Measurements from ENCODE around the gene GNPDA1.
"Not testable (repeated sequence)": the region's sequence is repeated elsewhere in the genome, so short reads cannot be mapped to it uniquely, and the experiment has no call there.

GNPDA1 gene

GRCh38 chr5:142012792-142013388 is at the start of gene GNPDA1:
Gene GNPDA1, minus strand, starts transcription at chr5:142013027. Its CDS starts 992 bp downstream, at chr5:142012035.
- peak; percentile 23 for DNase-seq

GRCh38 chr5:142059304-142059940 is 46.6 kb upstream of the GNPDA1 start:
- DNase-seq: no peak

GRCh38 chr5:142057697-142058056 is 44.9 kb upstream of the GNPDA1 start:
- DNase-seq: no peak

- DNase-seq: no peak
Observed at GRCh38 chr5:142056816-142057696, 44.2 kb upstream of the GNPDA1 start.

- DNase-seq: no peak
Observed at GRCh38 chr5:142055301-142055700, 42.5 kb upstream of the GNPDA1 start.

GRCh38 chr5:142053426-142054151 is 40.8 kb upstream of the GNPDA1 start:
- no peak for DNase-seq

GRCh38 chr5:142052026-142052425 is 39.2 kb upstream of the GNPDA1 start:
- DNase-seq: not testable (repeated sequence)

- DNase-seq: no peak
Observed at GRCh38 chr5:142048272-142048671, 35.4 kb upstream of the GNPDA1 start.

GRCh38 chr5:142046191-142046590 is 33.4 kb upstream of the GNPDA1 start:
- no peak for DNase-seq

- not testable (repeated sequence) for DNase-seq
Observed at GRCh38 chr5:142040881-142041280, 28.1 kb upstream of the GNPDA1 start.

- DNase-seq: no peak
Observed at GRCh38 chr5:142040285-142040684, 27.5 kb upstream of the GNPDA1 start.

GRCh38 chr5:142038735-142039134 is 25.9 kb upstream of the GNPDA1 start:
- DNase-seq: no peak

GRCh38 chr5:142037599-142037998 is 24.8 kb upstream of the GNPDA1 start:
- DNase-seq: not testable (repeated sequence)

- DNase-seq: no peak
Observed at GRCh38 chr5:142036918-142037317, 24.1 kb upstream of the GNPDA1 start.

GRCh38 chr5:142034994-142035393 is 22.2 kb upstream of the GNPDA1 start:
- no peak for DNase-seq

GRCh38 chr5:142033632-142034567 is 21.1 kb upstream of the GNPDA1 start:
- not testable (repeated sequence) for DNase-seq

GRCh38 chr5:142032747-142033631 is 20.2 kb upstream of the GNPDA1 start:
- DNase-seq: no peak

GRCh38 chr5:142032150-142032549 is 19.3 kb upstream of the GNPDA1 start:
- no peak for DNase-seq

- DNase-seq: no peak
Observed at GRCh38 chr5:142025637-142026036, 12.8 kb upstream of the GNPDA1 start.

GRCh38 chr5:142024771-142025304 is 12.0 kb upstream of the GNPDA1 start:
- peak; percentile 88 for DNase-seq

GRCh38 chr5:142023836-142024235 is 11.0 kb upstream of the GNPDA1 start:
- DNase-seq: no peak

All from NCI-H2171 treated with DMSO at 0.1 percent for 48 hours (cell line).